ENCODE results near the gene OPCML.

Gene OPCML

DNA sequence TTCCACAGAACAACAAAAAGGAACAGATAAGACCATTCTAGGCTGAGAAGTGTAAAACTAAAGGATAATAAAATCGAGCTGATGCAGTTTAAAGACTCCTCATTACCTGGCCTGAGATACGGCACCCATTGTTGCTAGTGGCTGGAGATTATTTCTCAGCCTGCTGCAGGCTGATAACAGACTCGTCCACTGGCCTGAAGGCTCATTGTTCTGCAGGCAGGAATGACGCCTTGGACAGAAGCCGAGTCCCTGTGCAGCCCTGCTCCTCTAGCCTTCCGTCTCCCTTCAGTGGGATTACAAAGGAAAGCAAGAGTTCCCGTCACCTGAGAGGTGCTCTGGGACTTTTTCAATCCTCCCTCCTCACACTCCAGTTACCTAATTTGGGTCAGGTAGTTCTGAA is 1065.3 kb downstream of the OPCML start:
- Histone ChIP-seq H3K4me3 (ENCODE audit: low read length) (no peak overlapping the region), H3K9me2 (replicated peaks; ENCODE audit: control insufficient read depth, low read length) (no peaks in the 10 kb centered on the region), H3K4me2 (ENCODE audit: low read length) (no peak overlapping the region), H3F3A (ENCODE audit: control insufficient read depth, insufficient read depth) (no peaks in the 10 kb centered on the region), H3K4me1 (ENCODE audit: control insufficient read depth, low read length) (no peaks in the 10 kb centered on the region), H4K20me1 (ENCODE audit: control insufficient read depth, insufficient read depth, low read depth, low read length) (no peaks in the 10 kb centered on the region), H3K27me3 (ENCODE audit: control insufficient read depth, low read length) (no peaks in the 10 kb centered on the region), H3K9me3 (ENCODE audit: control insufficient read depth, insufficient read depth, low read length) (no peaks in the 10 kb centered on the region), H3K27ac (ENCODE audit: low read depth, low read length) (no peak overlapping the region), H3K36me3 (ENCODE audit: control insufficient read depth, low read length) (no peaks in the 10 kb centered on the region), H3K79me2 (ENCODE audit: control insufficient read depth, low read length) (no peaks in the 10 kb centered on the region)
- TF ChIP-seq, protein P1, sequence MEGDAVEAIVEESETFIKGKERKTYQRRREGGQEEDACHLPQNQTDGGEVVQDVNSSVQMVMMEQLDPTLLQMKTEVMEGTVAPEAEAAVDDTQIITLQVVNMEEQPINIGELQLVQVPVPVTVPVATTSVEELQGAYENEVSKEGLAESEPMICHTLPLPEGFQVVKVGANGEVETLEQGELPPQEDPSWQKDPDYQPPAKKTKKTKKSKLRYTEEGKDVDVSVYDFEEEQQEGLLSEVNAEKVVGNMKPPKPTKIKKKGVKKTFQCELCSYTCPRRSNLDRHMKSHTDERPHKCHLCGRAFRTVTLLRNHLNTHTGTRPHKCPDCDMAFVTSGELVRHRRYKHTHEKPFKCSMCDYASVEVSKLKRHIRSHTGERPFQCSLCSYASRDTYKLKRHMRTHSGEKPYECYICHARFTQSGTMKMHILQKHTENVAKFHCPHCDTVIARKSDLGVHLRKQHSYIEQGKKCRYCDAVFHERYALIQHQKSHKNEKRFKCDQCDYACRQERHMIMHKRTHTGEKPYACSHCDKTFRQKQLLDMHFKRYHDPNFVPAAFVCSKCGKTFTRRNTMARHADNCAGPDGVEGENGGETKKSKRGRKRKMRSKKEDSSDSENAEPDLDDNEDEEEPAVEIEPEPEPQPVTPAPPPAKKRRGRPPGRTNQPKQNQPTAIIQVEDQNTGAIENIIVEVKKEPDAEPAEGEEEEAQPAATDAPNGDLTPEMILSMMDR (IDR thresholded peaks at IDR 0.05; ENCODE audit: low read depth, low read length, poor library complexity, severe bottlenecking), result no peak
- TF ChIP-seq EZH2phosphoT487 (IDR thresholded peaks at IDR 0.05; ENCODE audit: borderline replicate concordance, low read length), result no peak

DNA sequence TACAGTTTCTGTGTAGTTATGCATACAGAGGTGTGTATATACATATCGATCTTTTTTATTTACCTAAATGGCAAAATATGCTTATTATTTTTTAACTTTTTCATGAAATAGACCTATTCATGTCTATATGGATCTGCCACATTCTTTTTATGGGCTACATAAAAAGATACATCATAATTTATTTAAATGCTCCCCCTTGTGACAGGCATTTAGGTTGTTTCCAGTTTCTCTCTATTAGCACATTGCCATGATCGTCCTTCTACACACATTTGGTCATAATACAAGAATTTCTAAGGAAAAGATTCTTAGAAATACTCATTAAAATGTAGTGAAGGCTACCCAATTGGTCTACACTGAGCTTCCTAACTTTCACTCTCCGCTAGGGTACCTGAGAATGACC is 1067.4 kb downstream of the OPCML start:
- Histone ChIP-seq H3K9me2 (replicated peaks; ENCODE audit: control insufficient read depth, low read length) (no peaks in the 10 kb centered on the region), H3K79me2 (ENCODE audit: control insufficient read depth, low read length) (no peaks in the 10 kb centered on the region), H3K27me3 (ENCODE audit: control insufficient read depth, low read length) (no peaks in the 10 kb centered on the region), H4K20me1 (ENCODE audit: control insufficient read depth, insufficient read depth, low read depth, low read length) (no peaks in the 10 kb centered on the region), H3K27ac (ENCODE audit: low read depth, low read length) (no peak overlapping the region), H3K4me1 (ENCODE audit: control insufficient read depth, low read length) (no peaks in the 10 kb centered on the region), H3F3A (ENCODE audit: control insufficient read depth, insufficient read depth) (no peaks in the 10 kb centered on the region), H3K36me3 (ENCODE audit: control insufficient read depth, low read length) (no peaks in the 10 kb centered on the region), H3K4me3 (ENCODE audit: low read length) (no peak overlapping the region), H3K4me2 (ENCODE audit: low read length) (no peak overlapping the region), H3K9me3 (ENCODE audit: control insufficient read depth, insufficient read depth, low read length) (no peaks in the 10 kb centered on the region)
- TF ChIP-seq EZH2phosphoT487 (IDR thresholded peaks at IDR 0.05; ENCODE audit: borderline replicate concordance, low read length), result no peak
- TF ChIP-seq, protein P1 (IDR thresholded peaks at IDR 0.05; ENCODE audit: low read depth, low read length, poor library complexity, severe bottlenecking), result no peak

DNA sequence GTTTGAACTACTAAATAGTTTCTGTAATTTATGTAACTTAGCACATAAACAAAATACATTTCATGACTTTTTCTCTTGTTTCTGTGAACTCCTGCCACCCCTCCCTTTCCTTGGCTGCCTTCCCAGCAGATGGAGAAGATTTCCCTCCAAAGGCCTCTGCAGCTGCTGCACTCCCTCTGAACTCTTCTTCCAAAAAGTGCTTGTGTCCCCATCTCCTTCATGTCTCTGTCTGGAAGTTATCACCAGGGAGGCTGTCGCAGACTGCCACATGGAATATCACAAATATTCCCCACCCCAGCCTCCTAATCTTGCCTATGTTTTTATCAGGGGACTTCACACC is 1068.3 kb downstream of the OPCML start:
- Histone ChIP-seq H3K36me3 (ENCODE audit: control insufficient read depth, low read length) (no peaks in the 10 kb centered on the region), H3K4me3 (ENCODE audit: low read length) (no peak overlapping the region), H3K27me3 (ENCODE audit: control insufficient read depth, low read length) (no peaks in the 10 kb centered on the region), H4K20me1 (ENCODE audit: control insufficient read depth, insufficient read depth, low read depth, low read length) (no peaks in the 10 kb centered on the region), H3K4me2 (ENCODE audit: low read length) (no peak overlapping the region), H3K27ac (ENCODE audit: low read depth, low read length) (no peak overlapping the region), H3F3A (ENCODE audit: control insufficient read depth, insufficient read depth) (no peaks in the 10 kb centered on the region), H3K4me1 (ENCODE audit: control insufficient read depth, low read length) (no peaks in the 10 kb centered on the region), H3K79me2 (ENCODE audit: control insufficient read depth, low read length) (no peaks in the 10 kb centered on the region), H3K9me3 (ENCODE audit: control insufficient read depth, insufficient read depth, low read length) (no peaks in the 10 kb centered on the region), H3K9me2 (replicated peaks; ENCODE audit: control insufficient read depth, low read length) (no peaks in the 10 kb centered on the region)
- no peak for TF ChIP-seq EZH2phosphoT487 (IDR thresholded peaks at IDR 0.05; ENCODE audit: borderline replicate concordance, low read length)
- TF ChIP-seq, protein P1 (IDR thresholded peaks at IDR 0.05; ENCODE audit: low read depth, low read length, poor library complexity, severe bottlenecking), result no peak

Data from DOHH2 (cell line).